Esophagus squamous epithelium (tissue), 5 donors: Measurements from ENCODE around the gene LAMA3. TPM values are rescaled to one million over a fixed set of nuclear protein-coding genes. Genes with fewer than 3 reads are reported as not detected.

Experiments used
- DNase-seq: peaks from one replicate; lab custom pipeline; 2025; lab: John Stamatoyannopoulos, UW
- H3K27ac ChIP-seq, 4 donors: fragments of 200-600 bp; sonication (generic); one replicate each; pipeline ENCODE4 v1.5.1; 2016 to 2019; ENCODE audit warnings: mild to moderate bottlenecking in 1 of 4
- H3K27me3 ChIP-seq, 4 donors: fragments of 200-600 bp; sonication (generic); 1 replicate in 3 of 4; 2 replicates in 1 of 4; pipeline versions ENCODE4 v1.5.1 to v1.6.0; 2017 to 2021; ENCODE audit warnings: antibody characterized with exemption in 1 of 4
- H3K36me3 ChIP-seq, 3 donors: fragments of 200-600 bp; sonication (generic); one replicate each; pipeline ENCODE4 v1.5.1; 2016 to 2019
- H3K4me1 ChIP-seq, 3 donors: fragments of 200-600 bp; sonication (generic); one replicate each; pipeline ENCODE4 v1.5.1; 2017 to 2019
- H3K4me3 ChIP-seq, 4 donors: fragments of 200-600 bp; sonication (generic); 1 replicate in 3 of 4; 2 replicates in 1 of 4; pipeline ENCODE4 v1.5.1; 2016 to 2019; ENCODE audit warnings: mild to moderate bottlenecking in 2 of 4, moderate library complexity in 1 of 4
- H3K9me3 ChIP-seq, 3 donors: fragments of 200-600 bp; sonication (generic); one replicate each; pipeline ENCODE4 v1.5.1; 2016 to 2019
- POLR2A ChIP-seq, 4 donors: fragments of 450-650 bp; IDR thresholded peaks; one replicate each; pipeline ENCODE4 v1.6.1; 2017; ENCODE audit warnings: antibody characterized with exemption in 4 of 4, mild to moderate bottlenecking in 4 of 4, moderate library complexity in 3 of 4
- WGBS, 2 donors: methylation state at CpG; one replicate each; pipeline ENCODE4 v1.1.5; 2018; 5-methylcytosine and 5-hydroxymethylcytosine counted together
- intact Hi-C: fragments of 100-400 bp; cut with DNase I; formaldehyde crosslinking; loops from one replicate; pipeline ENCODE4 v1.15.0; 2022
- total RNA-seq, 4 donors: library from RNA; depleted of rRNA; stranded (reverse); fragments of >200 nt; gene quantifications; one replicate each; pipeline ENCODE4 v1.1.0, GENCODE V29; 2016
- TF ChIP-seq, protein P1 (sequence below), 6 experiments: fragments of 450-650 bp in 4 of 6; fragments of 200-600 bp in 2 of 6; sonication (generic) in 2 of 6; IDR thresholded peaks; one replicate each; pipeline ENCODE4 v1.5.1; 2016 to 2019; ENCODE audit warnings: antibody characterized with exemption in 6 of 6, mild to moderate bottlenecking in 4 of 6, moderate library complexity in 4 of 6
- donor health status: DM: yes; HTN: yes; CAD: no.

LAMA3 gene
- total RNA-seq, 4 donors from 2014 or later: 28.7 to 81.3 (median 44.8) TPM

DNA sequence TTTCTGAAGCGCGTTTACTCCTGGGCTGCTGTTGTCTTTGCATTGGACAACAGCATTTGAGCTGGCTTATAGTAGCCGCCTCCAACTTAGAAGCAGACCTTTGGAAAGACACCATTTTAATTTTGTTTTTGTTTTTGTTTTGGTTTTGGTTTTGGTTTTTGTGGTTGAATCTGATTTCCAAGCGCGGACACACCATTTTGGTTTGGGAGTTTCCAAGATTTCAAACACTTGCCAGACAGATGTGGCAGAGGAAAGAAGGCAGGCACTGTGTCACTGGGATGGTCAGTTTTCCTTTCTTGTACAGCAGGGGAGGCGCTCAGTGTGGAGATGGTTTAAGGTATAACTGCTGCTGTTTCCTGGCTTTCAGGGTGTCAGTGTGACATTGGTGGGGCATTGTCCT lies 126.8 kb downstream of the LAMA3 start:
- no peaks in the 10 kb centered on the region for H3K4me1 ChIP-seq
- H3K27ac ChIP-seq: no peak overlapping the region
- no peak for DNase-seq
- no peaks in the 10 kb centered on the region for H3K9me3 ChIP-seq
- peaks cover 0 to 24% (median 0%) of the 10 kb centered on the region in 3 donors for H3K36me3 ChIP-seq
- H3K27me3 ChIP-seq: no peaks in the 10 kb centered on the region
- WGBS, 2 donors: 93 to 98% methylated on average over 6 of the region's 6 CpGs
- H3K4me3 ChIP-seq: no peak overlapping the region
- TF ChIP-seq POLR2A (IDR thresholded peaks at IDR 0.05): no peak
- intact Hi-C loops: no loop called here

DNA sequence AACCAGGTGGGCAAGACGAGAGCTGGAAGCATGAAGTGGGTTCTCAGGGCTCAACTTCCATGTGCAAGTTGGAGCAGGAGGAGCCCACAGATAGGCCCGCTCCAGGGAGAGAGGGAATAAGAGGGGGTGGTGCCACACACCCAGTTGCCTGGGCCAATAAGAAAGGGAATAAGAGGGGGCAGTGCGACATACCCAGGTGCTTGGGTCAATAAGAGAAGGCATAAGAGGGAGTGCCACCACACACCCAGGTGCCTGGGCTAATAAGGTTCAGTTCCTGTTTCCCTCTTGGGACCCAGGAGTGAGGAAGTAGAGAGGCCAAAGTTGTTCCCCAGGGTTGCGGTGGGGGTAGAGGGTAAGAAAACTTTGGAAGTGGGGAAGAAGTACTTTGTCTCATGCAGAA lies 127.5 kb downstream of the LAMA3 start:
- WGBS, 2 donors: 84 to 89% methylated on average over 4 of the region's 4 CpGs
- no peak for DNase-seq
- intact Hi-C loops: no loop called here

DNA sequence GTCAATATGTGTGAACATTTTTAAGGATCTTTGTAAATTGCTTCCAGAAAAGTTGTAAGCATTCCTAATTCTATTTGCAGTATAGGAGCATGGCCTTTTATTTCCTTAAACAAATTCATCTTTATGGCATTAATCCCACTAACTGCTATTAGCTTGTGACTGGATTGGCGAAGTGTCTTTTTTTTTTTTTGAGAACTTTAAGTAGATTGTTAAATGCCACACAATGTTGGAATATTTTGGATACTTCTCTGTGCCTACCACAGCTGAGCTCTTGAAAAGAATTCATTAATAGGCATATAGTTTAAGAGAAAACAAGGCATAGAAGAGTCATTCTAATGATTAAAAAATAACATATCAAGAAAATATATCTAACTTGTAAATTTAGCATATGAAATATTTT lies 129.7 kb downstream of the LAMA3 start:
- 64 to 90% methylated on average over 1 of the region's 1 CpG for WGBS, 2 donors
- H3K27ac ChIP-seq: no peak overlapping the region
- H3K9me3 ChIP-seq: no peaks in the 10 kb centered on the region
- intact Hi-C loops: no loop called here
- H3K27me3 ChIP-seq: no peaks in the 10 kb centered on the region
- no peak for TF ChIP-seq POLR2A (IDR thresholded peaks at IDR 0.05)
- TF ChIP-seq, protein P1, sequence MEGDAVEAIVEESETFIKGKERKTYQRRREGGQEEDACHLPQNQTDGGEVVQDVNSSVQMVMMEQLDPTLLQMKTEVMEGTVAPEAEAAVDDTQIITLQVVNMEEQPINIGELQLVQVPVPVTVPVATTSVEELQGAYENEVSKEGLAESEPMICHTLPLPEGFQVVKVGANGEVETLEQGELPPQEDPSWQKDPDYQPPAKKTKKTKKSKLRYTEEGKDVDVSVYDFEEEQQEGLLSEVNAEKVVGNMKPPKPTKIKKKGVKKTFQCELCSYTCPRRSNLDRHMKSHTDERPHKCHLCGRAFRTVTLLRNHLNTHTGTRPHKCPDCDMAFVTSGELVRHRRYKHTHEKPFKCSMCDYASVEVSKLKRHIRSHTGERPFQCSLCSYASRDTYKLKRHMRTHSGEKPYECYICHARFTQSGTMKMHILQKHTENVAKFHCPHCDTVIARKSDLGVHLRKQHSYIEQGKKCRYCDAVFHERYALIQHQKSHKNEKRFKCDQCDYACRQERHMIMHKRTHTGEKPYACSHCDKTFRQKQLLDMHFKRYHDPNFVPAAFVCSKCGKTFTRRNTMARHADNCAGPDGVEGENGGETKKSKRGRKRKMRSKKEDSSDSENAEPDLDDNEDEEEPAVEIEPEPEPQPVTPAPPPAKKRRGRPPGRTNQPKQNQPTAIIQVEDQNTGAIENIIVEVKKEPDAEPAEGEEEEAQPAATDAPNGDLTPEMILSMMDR (IDR thresholded peaks at IDR 0.05): no peak
- H3K4me3 ChIP-seq: no peak overlapping the region
- no peak for DNase-seq
- peaks cover 0 to 34% (median 0%) of the 10 kb centered on the region in 3 donors for H3K36me3 ChIP-seq
- H3K4me1 ChIP-seq: no peaks in the 10 kb centered on the region

More for the DNA sequence above, 127.5 kb downstream of the LAMA3 start:
- TF ChIP-seq, protein P1 (IDR thresholded peaks at IDR 0.05): no peak
- TF ChIP-seq POLR2A (IDR thresholded peaks at IDR 0.05): no peak
- no peak overlapping the region for H3K4me3 ChIP-seq
- H3K4me1 ChIP-seq: no peaks in the 10 kb centered on the region
- H3K9me3 ChIP-seq: no peaks in the 10 kb centered on the region
- no peak overlapping the region for H3K27ac ChIP-seq
- no peaks in the 10 kb centered on the region for H3K27me3 ChIP-seq
- peaks cover 0 to 29% (median 0%) of the 10 kb centered on the region in 3 donors for H3K36me3 ChIP-seq

DNA sequence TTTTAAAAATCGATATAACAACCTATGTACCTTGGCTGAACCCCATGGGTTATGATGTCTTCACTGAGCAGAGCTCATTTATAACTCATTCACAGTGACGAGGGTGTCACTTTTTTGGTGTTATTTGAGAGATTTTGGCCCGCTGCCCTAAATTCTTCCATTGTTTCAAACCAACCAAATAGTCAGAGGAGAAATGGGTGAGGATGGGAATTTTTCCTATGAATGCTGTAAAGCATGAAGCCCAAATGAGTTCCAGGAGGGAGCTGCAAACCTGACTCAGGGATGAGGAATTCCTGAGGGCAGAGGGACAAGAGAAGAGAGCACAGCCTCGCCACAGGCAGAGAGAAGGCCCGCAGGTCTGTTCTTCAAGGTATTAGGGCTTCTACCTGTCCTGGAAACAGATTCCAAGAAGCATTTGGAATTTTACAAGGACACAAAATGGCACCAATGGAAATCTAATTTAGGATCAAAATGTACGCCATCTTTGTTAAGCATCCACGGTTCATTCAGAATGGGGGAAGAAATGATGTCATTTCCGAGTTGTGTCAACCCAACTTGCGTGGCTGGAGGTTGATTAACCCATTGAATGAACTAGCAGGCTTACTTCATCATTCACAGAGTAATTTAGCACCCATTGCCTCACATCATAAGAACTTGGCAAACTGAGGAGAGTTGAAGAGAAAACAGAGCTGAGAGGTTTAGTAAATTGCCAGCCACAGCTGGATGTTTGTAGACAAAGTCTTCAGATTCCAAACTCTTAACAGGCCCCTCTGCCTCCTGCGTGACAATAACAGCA lies 133.5 kb downstream of the LAMA3 start:
- WGBS, 2 donors: 74 to 81% methylated on average over 10 of the region's 10 CpGs
- Histone ChIP-seq H3K9me3 (no peaks in the 10 kb centered on the region), H3K4me3 (no peak overlapping the region), H3K4me1 (peaks cover 11 to 36% (median 27%) of the 10 kb centered on the region in 3 donors), H3K27ac (peak overlapping the region in 1 of 4 donors; percentile 41), H3K27me3 (no peaks in the 10 kb centered on the region), H3K36me3 (peaks cover 0 to 23% (median 0%) of the 10 kb centered on the region in 3 donors)
- intact Hi-C loops: no loop called here
- TF ChIP-seq POLR2A (IDR thresholded peaks at IDR 0.05): no peak
- TF ChIP-seq, protein P1 (IDR thresholded peaks at IDR 0.05): no peak
- no peak for DNase-seq

DNA sequence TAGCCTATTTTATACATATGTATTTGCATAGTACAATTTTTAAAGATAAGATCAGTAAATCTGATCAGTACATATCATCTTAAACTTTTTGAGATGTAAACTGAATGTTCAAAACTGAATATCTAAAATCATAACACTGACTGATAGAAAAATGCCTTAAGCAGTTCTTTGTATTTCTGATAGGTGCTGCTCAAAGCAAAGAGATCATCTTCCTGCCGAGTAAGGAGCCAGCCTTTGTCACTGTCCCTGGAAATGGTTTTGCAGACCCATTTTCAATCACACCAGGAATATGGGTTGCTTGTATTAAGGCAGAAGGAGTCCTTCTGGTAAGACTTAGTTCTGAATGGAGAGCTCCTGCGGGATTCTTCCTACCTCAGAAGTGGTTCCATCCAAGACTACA lies 135.0 kb downstream of the LAMA3 start:
- Histone ChIP-seq H3K27ac (no peak overlapping the region), H3K27me3 (no peaks in the 10 kb centered on the region), H3K9me3 (no peaks in the 10 kb centered on the region), H3K4me3 (no peak overlapping the region), H3K36me3 (peaks cover 0 to 23% (median 0%) of the 10 kb centered on the region in 3 donors), H3K4me1 (peaks cover 11 to 48% (median 27%) of the 10 kb centered on the region in 3 donors)
- 80 to 88% methylated on average over 2 of the region's 2 CpGs for WGBS, 2 donors
- TF ChIP-seq POLR2A (IDR thresholded peaks at IDR 0.05): no peak
- TF ChIP-seq, protein P1 (IDR thresholded peaks at IDR 0.05): peak in 1 of 6 experiments; percentile 6
- intact Hi-C loops: no loop called here
- no peak for DNase-seq
